GM18909 (cell line): ENCODE data around the gene FYN.

Experiments used
- ATAC-seq: cut with Tn5 transposase; IDR thresholded peaks from one replicate; pipeline ENCODE4 v1.9.1; 2021; ENCODE audit warnings: mild to moderate bottlenecking; ENCODE audit not compliant: unreplicated experiment, poor library complexity

The FYN gene

DNA sequence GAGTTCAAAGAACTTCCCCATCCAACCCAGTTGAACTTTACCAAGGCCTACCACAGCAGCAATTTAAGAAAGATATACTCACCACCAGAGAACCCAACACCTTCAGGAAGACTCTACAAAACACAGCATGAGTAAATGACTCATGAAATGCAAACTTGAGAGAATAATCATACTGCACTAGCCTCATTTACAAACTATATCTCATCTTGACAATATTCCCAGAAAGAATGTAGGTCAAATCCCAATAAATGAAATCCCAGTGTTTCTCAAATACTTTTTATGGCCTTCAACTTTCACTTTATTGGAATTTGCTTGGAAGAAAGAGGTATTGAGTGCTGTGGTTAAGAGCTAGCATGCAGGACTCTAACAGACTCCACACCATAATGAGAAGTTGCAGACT, 60.0 kb downstream of the FYN start:
- no peak for ATAC-seq

DNA sequence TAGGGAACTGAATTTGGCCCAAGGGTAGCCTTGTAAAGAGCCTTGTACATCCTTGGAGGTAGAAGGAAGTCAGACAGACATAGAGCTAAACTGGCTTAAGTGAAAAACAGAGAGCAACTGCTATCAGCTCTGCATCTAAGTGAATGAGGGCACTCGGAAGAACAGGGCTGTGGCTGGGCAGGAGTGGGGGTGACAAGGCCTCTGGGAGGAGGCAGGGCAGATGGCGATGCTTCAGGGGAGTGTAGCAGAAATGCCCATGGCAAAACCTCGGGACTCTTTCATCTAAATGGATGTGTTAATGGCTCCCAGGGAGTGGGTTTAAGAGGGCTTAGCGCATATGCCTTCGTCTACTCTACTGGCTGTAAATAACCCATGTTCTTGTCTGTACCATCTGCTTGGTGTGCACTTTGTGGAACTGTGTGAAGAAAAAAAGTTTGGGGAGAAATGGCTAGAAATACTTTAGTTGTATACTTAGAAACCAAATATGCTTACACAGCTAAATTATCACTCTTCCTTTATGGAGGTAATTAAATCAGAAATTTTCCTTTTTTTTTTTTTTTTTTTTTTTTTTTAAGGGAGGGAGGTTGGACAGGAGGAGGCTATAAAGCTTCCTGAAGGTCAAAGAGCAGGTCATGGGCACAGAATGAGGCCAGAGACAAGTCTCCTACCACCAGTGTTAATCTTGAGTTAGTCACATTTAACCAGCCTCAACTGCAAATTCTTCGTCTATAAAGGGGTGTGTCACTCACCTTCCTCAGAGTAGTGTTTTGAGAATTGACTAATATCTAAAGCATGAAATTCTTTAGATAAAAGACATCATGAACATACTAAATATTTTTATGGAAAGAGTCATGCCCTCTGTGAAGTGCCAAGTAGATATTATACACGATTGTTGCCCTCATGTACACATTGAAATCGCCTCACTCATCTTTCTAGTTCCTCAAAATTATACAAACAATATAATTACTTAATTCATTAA, 60.9 kb downstream of the FYN start:
- no peak for ATAC-seq

DNA sequence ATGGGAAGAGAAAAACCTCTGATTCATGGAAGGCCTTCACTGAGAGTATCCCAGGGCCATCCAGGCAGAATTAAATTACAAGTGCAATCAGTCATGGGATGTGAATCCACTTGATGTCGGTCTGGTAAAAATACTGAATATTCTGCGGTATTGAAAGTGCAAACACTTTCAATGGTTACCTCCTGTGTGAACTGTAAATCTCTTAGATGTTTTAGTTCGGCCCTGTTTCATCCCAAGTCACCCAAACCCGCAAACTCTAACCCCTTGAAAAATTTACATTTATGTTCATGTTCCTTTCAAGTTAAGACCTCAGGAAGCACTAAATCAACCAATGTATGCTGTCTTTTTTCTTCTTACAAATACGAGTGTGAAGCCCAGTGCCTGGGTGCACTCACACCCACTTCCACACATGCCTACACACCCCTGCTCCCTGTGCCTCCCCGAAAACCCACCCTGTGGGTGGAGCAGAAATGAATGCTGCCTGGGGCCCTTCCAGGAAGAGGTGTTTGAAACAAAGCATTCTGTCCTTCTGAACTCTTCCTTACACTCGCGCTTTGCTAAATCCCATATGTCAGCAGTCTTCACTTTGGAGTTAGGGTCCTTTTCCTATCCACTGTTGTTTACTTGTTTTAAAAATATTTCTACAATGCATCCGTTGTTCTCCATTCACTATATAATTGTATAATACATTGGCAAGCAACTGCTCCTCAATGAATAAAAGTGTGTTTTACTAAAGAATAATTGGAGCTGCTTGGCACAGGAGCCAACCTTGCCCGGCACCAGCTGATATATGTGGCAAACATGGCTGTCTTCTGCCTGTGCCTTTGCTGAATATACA, 62.7 kb downstream of the FYN start:
- ATAC-seq = no peak

DNA sequence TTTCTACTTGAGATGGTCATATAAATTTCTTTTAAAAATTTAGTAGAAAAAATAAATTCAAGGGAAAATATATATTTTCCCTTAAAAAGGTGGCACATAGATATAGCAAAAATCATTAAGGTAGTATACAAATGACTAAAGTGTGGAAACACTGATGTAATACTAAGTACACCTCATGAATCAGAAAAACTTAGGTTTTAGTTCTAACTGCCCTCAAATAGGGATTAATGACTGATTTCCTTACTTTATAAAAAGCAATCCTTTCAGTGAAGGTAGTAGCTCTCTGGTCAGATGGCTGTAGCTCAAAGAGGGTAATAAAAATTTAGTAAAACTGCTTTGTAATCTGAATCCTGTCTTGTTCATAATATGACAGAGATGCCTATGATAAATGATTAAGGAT, 63.5 kb downstream of the FYN start:
- ATAC-seq = no peak

DNA sequence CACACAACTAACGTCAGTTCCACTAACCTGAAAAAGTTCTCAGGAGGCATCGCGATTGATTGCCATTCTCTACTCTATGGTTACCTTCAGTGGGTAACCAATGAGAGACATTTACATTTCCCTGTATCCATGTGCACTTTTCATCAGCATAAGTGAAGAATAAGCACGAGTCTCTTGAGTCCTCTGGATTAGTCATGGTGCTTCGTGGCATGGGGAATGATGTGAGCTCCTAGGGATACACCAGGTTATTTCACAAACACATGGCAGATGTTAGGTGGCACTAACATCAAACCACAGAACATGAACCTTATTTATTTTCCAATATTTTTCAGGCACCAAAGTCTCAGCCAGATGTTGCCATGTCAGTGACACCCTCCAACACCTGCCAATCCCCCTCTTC, 64.0 kb downstream of the FYN start:
- no peak for ATAC-seq

DNA sequence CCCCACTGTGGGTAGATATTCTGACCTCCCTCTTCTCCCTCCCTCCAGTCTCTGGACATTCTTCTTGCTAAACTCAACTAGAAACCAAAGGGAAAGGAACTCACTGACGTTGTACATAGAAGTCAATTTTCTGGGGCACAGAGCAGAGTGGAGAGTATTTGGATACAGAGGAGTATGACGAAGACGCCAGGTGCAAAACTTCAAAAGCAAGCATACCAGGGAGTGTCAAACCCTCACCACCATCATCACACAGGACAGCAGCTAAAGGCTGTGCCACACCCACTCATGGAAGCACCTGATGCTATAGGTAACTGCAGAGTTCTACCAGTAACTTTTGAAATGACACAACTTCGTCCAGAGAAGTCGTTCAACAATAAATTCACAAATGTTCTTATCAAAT, 64.8 kb downstream of the FYN start:
- no peak for ATAC-seq

DNA sequence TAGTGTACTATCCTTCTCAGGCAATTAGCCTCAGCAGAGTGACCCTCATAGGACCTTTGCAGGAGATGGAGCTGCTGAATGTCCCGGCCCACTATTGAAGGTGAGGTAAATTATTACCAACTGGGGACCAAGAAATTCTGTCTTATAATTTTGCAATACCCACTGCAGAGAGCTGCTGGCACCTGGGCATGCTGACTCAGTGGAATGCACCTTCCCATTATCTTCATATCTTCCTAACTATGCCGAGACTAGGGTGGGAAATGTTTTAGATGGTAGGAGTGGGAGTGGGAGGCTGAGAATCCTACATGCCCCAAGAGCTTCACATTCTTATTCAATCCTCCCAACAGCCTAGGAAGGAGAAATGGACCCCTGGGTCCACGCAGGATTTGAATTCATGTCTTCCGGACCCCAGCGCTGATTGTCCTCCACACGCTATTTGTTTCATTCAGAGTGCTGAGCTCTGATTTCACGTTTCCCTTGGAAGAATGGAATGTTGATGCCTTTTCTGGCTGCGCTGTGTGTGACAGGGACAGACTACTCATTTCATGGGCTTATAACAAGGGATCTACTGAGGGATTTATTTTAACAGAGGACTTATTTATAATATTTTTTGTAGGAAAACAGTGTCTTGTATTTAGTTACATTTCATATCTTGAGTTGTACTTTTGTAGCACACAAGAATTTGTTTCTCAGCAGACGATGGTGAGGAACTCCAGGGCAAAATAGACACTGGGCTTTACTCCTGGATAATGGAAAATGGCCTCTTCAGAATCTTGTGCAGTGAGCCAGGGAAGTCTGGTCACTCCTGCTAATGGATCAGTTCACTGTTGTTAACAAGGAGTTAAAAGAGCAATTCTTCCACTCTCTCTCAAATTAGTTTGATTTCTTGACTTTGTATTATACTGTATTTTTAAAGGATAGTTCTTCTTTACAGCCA, 66.4 kb downstream of the FYN start:
- ATAC-seq = no peak

DNA sequence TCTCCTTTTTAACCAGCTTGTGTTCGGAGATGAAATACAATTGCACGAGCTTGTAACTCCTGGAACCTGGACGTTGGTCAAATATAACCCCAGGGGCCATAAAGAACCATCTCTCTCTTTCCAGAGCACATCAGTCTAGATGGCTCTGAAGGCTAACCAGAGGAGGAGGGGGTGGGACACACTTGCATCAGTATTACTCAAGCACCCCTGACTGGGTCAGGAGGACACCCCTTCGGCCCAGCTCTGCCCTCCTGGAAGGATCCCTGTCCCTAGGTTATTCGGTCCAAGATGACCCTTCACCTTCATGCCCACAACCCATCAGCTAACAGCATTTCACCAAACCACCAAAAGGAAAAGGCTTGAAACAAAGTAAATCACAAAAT, 67.1 kb downstream of the FYN start:
- ATAC-seq = no peak

DNA sequence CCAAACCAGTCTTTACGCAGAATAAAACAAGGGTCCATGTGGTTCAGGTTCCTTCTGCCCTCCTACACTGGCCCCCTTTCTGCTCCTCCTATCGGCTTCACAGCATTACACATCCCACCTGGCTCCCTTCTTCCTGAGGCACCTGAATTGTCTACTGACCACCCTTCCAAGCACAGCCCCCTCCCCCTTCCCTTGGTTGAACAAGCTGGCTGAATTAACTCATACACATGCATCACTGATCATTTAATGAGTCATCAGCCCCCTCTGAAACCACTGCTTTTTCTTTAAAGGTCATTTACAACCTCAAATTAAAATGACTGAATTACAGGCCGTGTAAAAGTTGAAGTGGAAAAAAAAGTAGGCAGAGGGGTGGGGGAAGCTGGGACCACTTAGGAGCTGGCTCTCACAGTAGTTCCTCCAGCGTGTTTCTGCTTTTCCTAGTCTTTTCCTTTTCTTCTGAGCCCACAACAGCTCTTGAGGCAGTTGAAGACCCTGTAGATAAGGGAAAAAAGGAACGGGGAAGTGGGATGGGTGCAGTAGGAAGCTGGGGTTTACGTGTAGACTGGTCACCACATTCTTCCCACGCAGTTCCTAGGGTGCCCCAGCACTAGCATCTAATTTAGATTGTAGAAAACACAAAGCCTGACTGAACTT, 67.6 kb downstream of the FYN start:
- peak; percentile 59 for ATAC-seq

DNA sequence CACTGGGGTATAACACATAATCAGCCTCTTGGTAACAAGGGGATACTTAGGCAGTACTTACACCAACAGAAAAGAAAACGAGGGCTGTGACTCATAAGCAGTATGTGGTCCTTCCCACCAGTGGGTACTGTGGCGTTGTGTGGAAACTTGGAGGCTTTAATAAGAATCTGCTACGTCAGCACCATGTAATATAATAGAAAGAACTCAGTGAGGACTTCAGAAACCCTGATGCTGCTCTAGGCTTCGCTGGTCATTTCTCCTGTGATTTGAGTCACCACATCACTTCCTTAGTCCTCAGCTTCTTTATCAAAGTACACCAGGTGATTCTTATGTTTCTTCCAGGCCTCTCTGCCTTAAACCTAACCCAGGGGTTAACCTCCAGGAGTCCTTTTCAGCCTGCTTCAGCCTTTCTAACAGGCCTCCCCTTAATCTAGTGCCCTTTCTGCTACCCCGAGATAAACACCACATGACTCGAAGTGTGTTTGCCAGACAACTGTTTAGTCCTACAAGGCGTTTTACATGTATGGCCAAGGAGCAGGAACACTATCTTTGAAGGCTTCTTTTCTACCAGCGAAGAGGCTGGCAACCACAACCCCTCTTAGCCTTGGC, 68.5 kb downstream of the FYN start:
- ATAC-seq = peak; percentile 69

DNA sequence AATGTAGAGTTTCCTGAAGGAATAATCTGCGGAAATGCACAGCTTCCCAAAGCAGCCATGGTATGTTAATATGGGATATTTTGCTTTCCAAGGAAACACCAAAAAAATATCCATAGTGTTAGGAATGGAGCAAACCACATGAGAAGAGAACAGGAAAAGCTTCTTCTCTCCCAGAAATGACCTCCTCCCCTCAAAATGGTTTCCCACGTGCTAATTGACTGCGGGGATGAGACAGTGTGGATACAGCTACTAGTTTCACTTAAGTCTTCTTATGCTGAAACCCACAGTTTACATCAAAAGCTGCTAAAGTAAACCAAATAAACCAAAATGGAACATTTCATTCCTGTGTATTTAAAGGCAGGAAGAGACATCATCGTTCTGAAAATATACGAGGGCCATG, 69.4 kb downstream of the FYN start:
- no peak for ATAC-seq

DNA sequence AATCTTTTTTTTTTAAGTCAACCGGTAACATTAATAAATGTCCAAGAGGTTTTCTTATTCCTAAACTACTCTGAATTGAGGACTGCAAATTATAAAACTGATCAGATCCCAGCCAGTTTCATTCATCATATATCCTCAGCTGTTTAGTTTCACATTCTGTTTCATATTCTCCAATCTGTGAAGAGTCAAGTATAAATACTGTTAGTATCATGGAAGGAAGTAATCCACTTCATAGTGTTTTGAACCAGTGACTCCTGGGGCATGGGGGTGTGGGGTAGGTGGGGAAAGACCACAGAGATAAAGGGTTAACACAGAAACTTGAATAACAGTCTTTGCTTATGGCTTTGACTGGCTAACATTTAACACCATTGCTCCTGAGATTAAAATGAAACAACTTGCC, 69.9 kb downstream of the FYN start:
- peak; percentile 30 for ATAC-seq

DNA sequence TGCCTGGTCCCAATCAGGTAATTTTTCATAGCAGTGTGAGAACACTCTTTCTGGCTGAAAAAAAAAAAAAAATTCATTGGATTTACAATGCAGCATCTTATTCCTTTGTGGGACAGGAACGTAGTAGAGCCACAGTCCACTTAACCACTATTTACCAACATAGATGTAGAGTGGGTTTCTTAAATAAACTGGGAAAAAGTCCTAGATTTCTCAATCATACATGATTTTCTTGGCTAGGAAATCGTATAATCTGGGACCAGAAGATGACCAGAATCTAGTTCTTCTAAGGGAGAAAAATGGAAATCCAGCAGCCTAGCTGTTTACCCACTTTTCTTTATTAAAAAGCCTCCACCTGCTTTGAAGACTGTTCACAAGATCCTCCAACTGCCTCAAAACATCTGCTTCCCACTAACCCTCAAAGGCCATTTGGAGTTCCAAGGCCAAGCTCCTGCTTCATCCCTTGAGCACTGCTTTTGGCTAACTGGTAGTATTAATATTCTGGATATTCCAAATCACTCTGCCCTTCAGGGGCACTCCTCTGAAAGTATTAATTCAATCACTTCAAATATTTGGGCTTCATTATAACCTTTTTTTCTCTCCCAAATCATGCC, 70.4 kb downstream of the FYN start:
- ATAC-seq = no peak

DNA sequence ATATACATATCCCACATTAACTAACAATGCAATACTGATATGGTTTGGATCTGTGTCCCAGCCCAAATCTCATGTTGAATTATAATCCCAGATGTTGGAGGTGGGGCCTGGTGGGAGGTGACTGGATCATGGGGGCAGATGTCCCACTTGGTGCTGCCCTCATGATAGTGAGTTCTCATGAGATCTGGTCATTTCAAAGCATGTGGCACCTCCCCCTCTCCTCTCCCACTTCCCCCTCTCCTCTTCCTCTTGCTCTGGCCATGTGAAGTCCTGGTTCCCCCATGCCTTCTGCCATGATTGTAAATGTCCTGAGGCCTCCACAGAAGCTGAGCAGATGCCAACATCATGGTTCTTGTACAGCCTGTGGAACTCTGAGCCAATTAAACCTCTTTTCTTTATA, 71.2 kb downstream of the FYN start:
- no peak for ATAC-seq

DNA sequence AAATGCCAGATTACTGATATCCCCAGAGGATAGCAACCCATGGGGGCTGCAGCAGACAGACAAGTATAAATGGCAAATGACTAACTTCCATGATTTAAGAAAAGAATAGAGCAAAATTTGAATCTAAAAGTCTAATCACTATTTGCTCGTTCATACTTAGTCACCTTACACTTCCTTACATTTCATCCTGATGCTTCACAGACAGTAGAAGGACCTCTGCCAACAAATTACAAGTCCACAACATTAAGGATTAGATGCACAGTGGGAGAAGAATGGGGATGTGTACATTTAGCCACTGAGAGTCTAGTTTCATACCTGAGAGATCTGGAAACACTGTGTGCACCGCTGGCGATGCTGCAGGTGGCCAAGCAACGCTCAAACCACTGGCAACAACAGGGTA, 72.4 kb downstream of the FYN start:
- ATAC-seq = no peak

DNA sequence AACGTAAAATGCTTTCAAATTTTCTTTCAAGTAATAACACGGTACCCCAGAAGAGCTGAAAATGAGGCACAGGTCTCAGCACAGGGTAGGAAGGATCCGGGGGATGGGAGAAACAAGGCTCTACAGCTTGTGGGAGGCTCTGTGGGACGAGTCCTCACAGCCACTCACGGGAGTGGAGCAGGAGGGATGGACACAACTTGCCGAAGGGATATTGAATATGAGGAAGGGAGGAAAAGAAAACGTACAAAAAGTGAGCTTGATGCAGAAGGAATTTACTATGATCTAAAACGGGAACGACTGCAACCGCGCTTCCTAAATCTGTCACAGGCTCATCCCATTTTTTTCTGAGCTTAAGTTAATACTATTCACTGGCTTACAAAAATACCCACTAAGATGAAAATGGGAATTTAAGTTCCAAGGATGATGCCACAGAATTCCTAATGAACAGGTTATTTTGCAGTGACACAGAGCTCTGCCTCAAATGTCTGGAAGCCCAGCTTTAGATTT, 72.9 kb downstream of the FYN start:
- no peak for ATAC-seq

DNA sequence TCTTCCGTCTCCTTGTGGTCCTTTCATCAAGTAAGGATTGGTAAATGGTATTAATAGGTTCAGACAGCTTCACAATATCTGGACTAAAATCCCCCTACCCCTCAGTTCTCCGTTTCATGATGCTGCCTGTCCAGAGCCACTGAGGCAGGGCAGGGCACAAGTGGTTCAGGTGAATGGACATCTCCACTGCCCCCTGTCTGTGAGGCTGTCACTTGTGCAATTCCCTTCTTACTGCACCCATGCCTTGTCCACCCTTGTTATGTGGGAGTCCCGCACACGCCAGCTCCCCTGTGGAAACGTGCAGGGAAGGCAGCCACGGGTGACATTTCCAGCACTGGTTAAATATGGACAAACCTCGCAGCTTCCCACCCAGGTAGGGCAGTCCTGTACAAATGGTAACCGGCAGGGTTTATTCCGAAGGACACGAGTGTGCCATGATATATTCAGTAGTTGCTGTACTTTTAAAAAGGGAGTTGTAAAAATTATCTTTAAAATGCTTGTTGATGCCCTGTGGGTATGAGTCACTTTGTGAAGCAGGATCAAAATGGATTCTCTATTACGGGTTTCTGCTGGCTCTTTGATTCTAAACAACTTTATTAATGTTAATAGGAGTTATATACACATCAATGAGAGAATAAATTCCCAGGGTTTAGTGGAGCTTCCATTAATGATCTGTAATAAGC, 73.5 kb downstream of the FYN start:
- no peak for ATAC-seq

DNA sequence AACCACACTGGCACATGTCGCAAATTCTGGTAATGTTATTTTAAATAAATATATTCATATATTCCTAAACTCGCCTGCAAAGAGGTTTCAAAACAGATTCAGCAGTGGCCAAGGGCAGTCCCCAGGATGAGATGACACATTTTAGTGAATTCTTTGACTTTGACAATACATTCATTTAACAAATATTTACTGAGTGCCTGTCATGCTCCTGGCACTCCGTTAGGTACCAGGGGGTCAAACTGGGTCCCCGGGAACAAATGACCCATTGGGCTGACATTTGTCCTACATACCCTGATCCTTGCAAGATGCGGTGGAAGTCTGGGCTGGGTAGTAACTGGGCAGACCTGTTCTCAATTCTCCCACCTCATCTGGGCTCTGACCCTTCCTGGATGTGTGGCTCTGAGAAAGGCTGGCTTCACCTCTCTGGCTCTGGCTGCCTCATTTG, 74.9 kb downstream of the FYN start:
- ATAC-seq = no peak
